ENCODE measurements around the gene ATG3.
"Not testable (repeated sequence)": the region's sequence is repeated elsewhere in the genome, so short reads cannot be mapped to it uniquely, and the experiment has no call there.

Gene ATG3

DNA sequence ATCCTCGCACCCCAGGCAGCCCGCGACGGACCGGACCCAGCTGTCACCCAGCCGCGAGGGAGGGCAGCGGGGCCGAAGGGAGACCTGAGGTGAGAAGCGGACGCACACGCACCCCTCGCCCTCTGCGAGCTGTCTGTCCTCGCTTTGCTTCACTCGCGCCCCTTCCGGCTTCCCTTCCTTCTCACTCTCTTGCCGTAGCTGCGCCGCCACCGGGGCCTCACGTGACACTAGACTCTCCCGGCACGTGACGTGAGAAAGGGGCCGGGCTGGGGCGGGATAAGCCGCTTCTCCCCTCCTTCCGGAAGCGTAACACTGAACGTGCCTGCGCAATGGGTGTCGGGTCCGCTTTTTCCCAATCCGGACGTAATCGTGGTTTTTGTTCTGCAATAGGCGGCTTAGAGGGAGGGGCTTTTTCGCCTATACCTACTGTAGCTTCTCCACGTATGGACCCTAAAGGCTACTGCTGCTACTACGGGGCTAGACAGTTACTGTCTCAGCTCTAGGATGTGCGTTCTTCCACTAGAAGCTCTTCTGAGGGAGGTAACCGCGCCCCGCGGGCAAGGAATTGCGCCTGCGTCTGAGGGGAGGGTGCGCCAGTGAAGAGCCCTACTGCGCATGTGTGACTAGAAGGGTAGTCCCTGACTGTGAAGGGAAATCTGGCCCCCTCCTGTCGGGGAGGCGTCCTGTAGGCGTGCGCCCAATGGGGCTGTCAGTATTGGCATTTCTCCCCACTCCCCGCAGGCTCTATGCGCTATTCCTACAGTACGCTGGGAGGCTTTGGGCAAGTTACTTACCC, at the start of gene ATG3, which contains the start of gene SLC35A5:
TSS of gene ATG3 (minus strand) at position 229 of the 796 bp plus-strand sequence. CDS start 434 bp downstream, outside the sequence.
TSS of gene SLC35A5 (plus strand) at position 312 of the 796 bp plus-strand sequence. CDS start 1,359 bp downstream, outside the sequence.
- DNase-seq = peak; percentile 98

DNA sequence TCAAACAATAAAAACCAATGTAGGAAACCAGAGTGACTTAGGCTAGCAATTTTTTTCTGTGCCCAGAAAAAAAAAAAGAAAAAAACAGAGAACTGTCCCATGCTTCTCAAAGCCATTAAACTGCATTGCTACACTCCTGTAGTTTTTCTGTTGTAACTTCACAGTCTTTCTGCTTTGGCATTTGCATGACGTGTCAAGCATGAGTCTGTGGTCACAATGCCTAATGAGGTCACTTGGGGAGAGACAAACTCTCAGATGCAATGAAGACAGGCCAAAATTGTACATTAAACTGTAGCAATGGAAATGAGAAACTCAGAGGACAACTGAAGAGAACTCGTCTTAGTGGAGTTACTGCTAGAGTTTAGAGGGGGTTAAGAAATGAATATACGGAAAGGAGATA, 48.4 kb upstream of the ATG3 start:
- DNase-seq = no peak

DNA sequence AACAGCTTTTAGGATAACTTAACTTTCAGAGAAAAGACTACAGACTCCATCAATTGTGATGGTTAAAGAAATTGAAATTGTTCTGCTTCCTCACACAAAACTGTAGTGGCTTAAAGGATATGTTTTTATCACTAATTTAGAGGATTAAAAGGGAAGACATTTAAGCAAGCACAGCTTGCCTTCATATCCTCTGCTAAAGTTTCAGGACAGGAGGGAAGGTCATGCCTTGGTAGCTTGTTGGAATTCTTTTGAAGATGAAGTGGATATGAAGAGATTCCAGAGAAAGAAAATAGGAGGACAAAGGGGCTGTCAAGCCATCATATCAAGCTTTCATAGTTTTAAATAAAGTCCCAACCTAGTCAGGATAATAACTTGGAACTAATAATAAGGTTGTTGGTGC, 46.1 kb upstream of the ATG3 start:
- DNase-seq = no peak

GRCh38 chr3:112606098-112606497, 44.3 kb upstream of the ATG3 start:
- DNase-seq = no peak

DNA sequence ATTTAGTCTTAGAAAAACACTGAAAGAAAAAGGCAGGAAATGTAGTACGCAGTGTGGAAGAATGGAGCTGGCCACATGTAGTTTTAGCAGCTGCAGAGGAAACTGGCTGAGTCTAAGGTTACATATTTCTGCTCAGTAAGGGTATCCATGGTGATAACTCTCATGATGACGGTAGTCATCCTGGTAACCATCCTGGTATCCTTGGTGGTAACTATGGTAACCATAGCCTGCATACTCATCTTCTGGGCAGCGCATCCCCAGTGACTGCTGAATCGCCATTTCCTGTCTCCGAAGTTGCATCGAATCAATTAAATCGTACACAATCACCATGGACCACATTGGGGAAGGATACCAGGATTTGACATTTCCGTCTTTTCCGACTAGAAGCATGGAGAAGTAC, 43.5 kb upstream of the ATG3 start:
- no peak for DNase-seq

DNA sequence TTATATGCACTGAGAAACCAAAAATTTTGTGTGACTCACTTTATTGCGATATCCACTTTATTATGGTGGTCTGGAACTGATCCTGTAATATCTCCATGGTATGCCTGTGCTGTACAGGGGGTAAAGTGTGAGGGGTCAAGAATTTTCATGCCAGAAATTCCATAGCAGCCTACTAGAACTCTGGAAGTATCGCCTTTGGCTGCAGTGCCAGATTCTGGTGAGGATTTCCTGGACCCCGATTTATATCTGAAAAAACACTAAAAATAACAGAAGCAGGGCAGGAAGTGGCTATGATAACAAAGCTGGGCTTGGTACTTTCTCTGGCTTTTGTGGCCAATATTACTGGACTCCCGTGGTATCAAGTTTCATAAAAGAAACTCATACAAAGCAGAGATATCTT, 42.8 kb upstream of the ATG3 start:
- no peak for DNase-seq

DNA sequence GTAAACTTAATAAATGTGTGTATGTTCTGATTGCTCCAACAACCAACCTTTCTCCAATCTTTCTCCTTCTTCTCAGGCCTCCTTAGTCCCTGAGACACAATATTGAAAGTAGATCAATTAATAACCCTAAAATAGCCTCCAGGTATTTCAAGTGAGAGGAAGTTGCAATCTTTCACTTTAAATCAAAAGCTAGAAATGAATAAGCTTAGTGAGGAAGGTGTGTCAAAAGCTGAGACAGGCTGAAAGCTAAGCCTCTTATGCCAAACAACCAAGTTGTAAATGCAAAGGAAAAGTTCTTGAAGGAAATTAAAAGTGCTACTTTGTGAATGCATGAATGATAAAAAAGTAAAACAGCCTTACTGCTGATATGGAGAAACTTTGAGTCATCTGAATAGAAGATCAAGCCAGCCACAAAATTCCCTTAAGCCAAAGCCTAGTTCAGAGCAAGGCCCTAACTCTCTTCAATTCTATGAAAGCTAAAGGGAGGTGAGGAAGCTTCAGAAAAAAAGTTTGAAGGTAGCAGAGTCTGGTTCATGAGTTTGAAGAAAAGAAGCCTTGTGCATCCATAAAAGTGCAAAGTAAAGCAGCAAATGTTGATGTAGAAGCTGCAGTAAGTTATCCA, 40.6 kb upstream of the ATG3 start:
- no peak for DNase-seq

GRCh38 chr3:112598731-112599130, 37.0 kb upstream of the ATG3 start:
- DNase-seq = no peak

- DNase-seq = no peak
Observed at GRCh38 chr3:112597945-112598344, 36.2 kb upstream of the ATG3 start.

GRCh38 chr3:112594856-112595255, 33.1 kb upstream of the ATG3 start:
- no peak for DNase-seq

DNA sequence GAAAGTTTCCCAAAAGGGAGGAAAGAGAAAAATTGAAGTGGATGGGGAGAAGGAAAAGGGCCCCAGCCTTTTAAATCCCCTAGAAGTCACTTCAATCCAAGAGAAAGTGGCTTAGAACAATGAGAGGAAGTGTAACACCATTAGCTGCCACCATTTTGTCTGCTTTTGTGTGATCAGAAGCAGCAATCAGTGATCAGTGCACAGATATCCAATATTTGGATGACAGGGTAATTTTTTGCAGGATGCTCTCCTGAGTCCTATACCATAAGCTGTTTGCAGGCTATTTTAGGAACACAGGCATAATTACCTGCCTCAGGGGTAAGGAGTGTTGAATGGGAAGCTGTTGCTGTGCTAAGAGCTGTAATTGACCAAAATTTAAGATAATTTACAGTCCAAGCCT, 31.5 kb upstream of the ATG3 start:
- no peak for DNase-seq

- no peak for DNase-seq
Observed at GRCh38 chr3:112587336-112587735, 25.6 kb upstream of the ATG3 start.

DNA sequence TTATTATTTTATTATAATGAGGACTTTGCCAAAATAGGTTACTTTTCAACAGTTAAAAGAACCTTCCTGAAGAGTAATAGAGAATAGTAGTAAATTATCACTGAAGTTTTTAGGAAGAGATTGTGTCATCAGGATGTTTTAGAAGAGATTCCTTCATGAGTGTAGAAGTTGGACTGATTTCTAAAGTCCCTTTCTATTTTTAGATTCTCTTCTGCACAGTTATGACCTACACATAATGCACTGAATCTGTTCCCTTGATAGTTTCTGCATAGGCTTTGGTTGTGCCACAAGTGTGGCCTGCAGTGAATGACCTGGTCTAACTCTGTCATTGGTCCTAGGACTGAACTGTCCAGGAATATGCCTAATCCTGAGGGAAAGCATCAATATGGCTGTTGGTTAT, 24.0 kb upstream of the ATG3 start:
- DNase-seq = no peak

DNA sequence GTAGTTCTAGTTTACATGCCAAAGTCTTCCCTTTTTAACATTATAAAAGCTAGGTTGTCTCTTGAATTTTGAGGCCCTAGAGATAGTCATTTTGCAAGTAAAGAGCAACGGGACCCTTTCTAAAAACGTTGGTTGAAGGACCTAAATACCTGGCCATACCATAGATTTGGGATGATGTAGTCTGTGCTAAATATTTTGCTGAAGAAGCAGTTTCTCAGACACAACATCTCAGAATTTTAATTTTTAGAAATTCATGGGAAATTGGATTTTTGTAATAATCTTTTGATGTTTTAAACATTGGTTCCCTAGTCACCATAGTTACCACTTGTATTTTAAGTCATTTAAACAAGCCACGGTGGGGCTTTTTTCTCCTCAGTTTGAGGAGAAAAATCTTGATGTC, 21.3 kb upstream of the ATG3 start:
- no peak for DNase-seq

DNA sequence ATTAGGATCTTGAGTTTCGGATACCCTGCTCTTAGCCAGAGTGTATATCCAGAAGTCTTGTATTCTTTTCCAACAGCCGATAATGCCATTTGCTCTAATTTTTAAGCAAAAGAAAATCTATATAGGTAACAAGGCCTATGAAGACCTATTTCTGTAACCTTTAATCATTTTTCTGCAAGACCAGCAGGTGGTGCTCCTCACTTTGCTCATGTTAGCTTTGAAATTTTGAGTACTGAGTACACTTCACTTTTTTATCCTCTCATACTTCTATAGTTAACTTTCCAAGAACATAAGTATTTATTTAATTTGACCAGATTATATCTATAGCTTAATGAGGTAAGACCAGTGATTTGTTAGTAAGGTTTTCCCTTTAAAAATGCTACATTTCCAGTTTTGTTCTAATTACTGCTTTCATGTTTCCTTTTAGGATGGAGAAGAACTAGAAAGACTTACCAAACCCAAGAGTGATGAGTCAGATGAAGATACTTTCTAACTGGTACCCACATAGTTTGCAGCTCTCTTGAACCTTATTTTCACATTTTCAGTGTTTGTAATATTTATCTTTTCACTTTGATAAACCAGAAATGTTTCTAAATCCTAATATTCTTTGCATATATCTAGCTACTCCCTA, 20.6 kb upstream of the ATG3 start:
- DNase-seq = peak; percentile 3 to 51

GRCh38 chr3:112579697-112580096, 17.9 kb upstream of the ATG3 start:
- no peak for DNase-seq

DNA sequence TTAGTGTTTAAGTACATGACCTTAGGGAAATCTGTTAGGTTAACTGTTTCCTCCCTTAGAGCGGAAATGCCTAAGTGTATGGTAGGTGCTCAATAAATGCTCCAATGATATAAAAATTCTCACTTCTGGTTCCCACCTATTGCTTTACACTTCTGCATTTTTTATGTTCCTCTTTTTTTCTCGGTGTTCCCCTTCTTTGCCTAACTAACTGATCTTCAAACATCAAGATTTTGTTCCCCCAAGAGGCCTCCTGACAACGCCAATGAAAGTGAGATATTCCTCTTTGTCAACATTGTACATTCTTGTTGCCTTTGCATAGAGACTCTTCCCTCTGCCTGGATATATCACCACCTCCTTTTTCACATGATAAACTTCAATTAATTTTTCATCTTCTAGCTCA, 17.5 kb upstream of the ATG3 start:
- no peak for DNase-seq

GRCh38 chr3:112572701-112573100, 10.9 kb upstream of the ATG3 start:
- no peak for DNase-seq

DNA sequence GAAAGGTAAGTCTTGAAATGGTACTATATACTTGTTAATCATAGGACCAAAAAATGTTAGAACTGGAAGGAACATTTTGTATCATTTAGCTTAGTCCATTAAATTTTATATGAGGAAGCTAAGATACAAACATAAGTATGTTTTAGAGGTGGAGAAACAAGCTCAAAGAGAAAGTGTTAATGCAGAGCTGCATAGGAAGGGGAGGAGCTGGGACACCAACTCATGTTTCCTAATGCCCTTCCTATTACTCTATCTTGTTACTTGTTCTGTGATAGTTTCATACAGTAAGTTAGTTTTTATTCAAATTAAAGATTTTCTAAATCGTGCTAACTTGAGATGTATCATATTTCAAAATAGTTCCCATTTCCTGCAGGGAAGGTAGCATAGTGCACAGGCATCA, 7.5 kb upstream of the ATG3 start:
- no peak for DNase-seq

DNA sequence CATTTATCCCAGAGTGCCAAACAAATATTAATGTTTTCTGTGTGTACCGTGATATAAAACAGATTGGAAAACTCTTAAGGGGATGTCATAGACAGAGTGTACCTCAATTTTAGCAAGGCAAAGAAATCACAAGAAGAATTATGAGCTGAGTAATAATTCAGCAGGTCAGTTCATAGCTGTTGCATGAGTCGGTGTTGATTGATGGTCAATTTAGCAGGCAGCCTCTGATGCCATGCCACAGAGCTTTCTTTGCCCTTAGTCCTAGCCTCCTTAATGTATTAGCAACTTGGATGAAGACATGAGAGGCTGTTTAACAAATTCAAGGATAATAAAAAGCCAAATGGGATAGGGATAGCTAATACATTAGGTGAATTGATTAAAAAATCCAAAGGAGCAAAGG, 6.9 kb upstream of the ATG3 start:
- DNase-seq = no peak

- DNase-seq = no peak
Observed at GRCh38 chr3:112564940-112565305, 3.2 kb upstream of the ATG3 start.

DNA sequence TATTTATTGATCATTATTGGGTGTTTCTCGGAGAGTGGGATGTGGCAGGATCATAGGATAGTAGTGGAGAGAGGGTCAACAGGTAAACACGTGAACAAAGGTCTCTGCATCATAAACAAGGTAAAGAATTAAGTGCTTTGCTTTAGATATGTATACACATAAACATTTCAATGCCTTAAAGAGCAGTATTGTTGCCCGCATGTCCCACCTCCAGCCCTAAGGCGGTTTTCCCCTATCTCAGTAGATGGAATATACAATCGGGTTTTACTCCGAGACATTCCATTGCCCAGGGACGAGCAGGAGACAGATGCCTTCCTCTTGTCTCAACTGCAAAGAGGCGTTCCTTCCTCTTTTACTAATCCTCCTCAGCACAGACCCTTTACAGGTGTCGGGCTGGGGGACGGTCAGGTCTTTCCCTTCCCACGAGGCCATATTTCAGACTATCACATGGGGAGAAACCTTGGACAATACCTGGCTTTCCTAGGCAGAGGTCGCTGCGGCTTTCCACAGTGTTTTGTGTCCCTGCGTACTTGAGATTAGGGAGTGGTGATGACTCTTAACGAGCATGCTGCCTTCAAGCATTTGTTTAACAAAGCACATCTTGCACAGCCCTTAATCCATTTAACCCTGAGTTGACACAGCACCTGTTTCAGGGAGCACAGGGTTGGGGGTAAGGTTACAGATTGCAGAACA, 2.6 kb upstream of the ATG3 start:
- not testable (repeated sequence) for DNase-seq

- DNase-seq = peak in 1 of 2 experiments; percentile 69
Observed at GRCh38 chr3:112561484-112561733, 353 bp downstream of the ATG3 start.
